A673 (cell line): ENCODE results near the gene SBK3. TPM values are rescaled to one million over a fixed set of nuclear protein-coding genes. Genes with fewer than 3 reads are reported as not detected.

Experiments
- BruUV-seq: library from RNA; stranded (reverse); fragments of 400-500 nt; replicated peaks from 2 replicates; lab custom pipeline; 2021; lab: Mats Ljungman, UMichigan
- CTCF ChIA-PET: fragments of 300-600 bp; sonication (Branson Sonifier 250); formaldehyde crosslinking; loops from one replicate; lab custom pipeline; 2022; ENCODE audit warnings: antibody characterized with exemption; lab: Charles Lee
- POLR2A ChIA-PET: fragments of 300-600 bp; sonication (Branson Sonifier 250); formaldehyde crosslinking; loops from one replicate; lab custom pipeline; 2022; ENCODE audit warnings: antibody characterized with exemption; ENCODE audit not compliant: low non-redundant PET; lab: Charles Lee
- DNase-seq: peaks from one replicate; pipeline ENCODE4 v3.0.0-alpha.2; 2015; ENCODE audit warnings: low spot score
- H3K27ac ChIP-seq: fragments of 200-600 bp; sonication (generic); 2 replicates; pipeline ENCODE4 v1.5.1; 2016; ENCODE audit warnings: mixed run types, low read depth, mild to moderate bottlenecking, mixed read lengths, antibody characterized with exemption, low read length; ENCODE audit not compliant: poor library complexity, severe bottlenecking
- H3K27me3 ChIP-seq: fragments of 200-600 bp; sonication (generic); replicated peaks from 2 replicates; pipeline ENCODE4 v1.6.1; 2017; ENCODE audit warnings: mixed run types, low read depth, mild to moderate bottlenecking, mixed read lengths, antibody characterized with exemption, low read length; ENCODE audit not compliant: insufficient read depth, poor library complexity
- H3K36me3 ChIP-seq: fragments of 200-600 bp; sonication (generic); 2 replicates; pipeline ENCODE4 v1.6.1; 2016; ENCODE audit warnings: mixed run types, mild to moderate bottlenecking, mixed read lengths, antibody characterized with exemption, low read length; ENCODE audit not compliant: insufficient read depth, poor library complexity, severe bottlenecking
- H3K4me1 ChIP-seq: fragments of 200-600 bp; sonication (generic); 2 replicates; pipeline ENCODE4 v1.6.1; 2017; ENCODE audit warnings: mixed run types, mild to moderate bottlenecking, mixed read lengths, antibody characterized with exemption, low read length; ENCODE audit not compliant: insufficient read depth, poor library complexity, severe bottlenecking
- H3K4me3 ChIP-seq: fragments of 200-600 bp; sonication (generic); 2 replicates; pipeline ENCODE4 v1.5.1; 2016; ENCODE audit warnings: low read depth, mixed run types, mild to moderate bottlenecking, mixed read lengths, low read length; ENCODE audit not compliant: poor library complexity, severe bottlenecking
- H3K9me3 ChIP-seq: fragments of 200-600 bp; sonication (generic); 2 replicates; pipeline ENCODE4 v1.6.1; 2016; ENCODE audit warnings: mixed run types, low read depth, mild to moderate bottlenecking, mixed read lengths, antibody characterized with exemption, low read length; ENCODE audit not compliant: poor library complexity, severe bottlenecking
- EZH2 ChIP-seq: fragments of 200-600 bp; sonication (generic); IDR thresholded peaks from 2 replicates; pipeline ENCODE4 v1.6.1; 2017; ENCODE audit warnings: borderline replicate concordance, low read depth, mild to moderate bottlenecking, mixed read lengths, antibody characterized with exemption, low read length; ENCODE audit not compliant: poor library complexity, severe bottlenecking
- intact Hi-C: fragments of 100-400 bp; cut with micrococcal nuclease; formaldehyde crosslinking; loops from one replicate; pipeline ENCODE4 v1.10.0; 2022; ENCODE audit not compliant: unreplicated experiment
- total RNA-seq: library from RNA; stranded (reverse); gene quantifications from 2 replicates; pipeline ENCODE4 v1.2.3, GENCODE V29; 2021
- TF ChIP-seq, protein P1 (sequence below): fragments of 300-800, 200-600 bp; sonication (generic); conservative IDR thresholded peaks from 2 replicates; pipeline ENCODE4 v1.5.1; 2017; ENCODE audit warnings: low read depth, mild to moderate bottlenecking, antibody characterized with exemption, low read length, moderate library complexity, mixed read lengths

SBK3 gene
- total RNA-seq, 1 experiment from 2014 or later, result not detected

GRCh38 chr19:55546011-55546410 lies 668 bp upstream of the SBK3 start:
- no peak overlapping the region for H3K4me3 ChIP-seq
- H3K36me3 ChIP-seq, result no peaks in the 10 kb centered on the region
- no peaks in the 10 kb centered on the region for H3K4me1 ChIP-seq
- H3K27ac ChIP-seq, result no peak overlapping the region
- DNase-seq, result no peak
- no peaks in the 10 kb centered on the region for H3K27me3 ChIP-seq
- ChIA-PET POLR2A (no interaction called here), CTCF (interaction anchor here (0.7 kb wide), 1 partner anchor 432 kb away, joined by 3 read pairs; no protein-coding TSS in a partner anchor)
- BruUV-seq, result no TSS peak
- intact Hi-C loops, result no loop called here
- no peaks in the 10 kb centered on the region for H3K9me3 ChIP-seq
- no peak for TF ChIP-seq EZH2
- TF ChIP-seq, protein P1, sequence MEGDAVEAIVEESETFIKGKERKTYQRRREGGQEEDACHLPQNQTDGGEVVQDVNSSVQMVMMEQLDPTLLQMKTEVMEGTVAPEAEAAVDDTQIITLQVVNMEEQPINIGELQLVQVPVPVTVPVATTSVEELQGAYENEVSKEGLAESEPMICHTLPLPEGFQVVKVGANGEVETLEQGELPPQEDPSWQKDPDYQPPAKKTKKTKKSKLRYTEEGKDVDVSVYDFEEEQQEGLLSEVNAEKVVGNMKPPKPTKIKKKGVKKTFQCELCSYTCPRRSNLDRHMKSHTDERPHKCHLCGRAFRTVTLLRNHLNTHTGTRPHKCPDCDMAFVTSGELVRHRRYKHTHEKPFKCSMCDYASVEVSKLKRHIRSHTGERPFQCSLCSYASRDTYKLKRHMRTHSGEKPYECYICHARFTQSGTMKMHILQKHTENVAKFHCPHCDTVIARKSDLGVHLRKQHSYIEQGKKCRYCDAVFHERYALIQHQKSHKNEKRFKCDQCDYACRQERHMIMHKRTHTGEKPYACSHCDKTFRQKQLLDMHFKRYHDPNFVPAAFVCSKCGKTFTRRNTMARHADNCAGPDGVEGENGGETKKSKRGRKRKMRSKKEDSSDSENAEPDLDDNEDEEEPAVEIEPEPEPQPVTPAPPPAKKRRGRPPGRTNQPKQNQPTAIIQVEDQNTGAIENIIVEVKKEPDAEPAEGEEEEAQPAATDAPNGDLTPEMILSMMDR, result no peak

DNA sequence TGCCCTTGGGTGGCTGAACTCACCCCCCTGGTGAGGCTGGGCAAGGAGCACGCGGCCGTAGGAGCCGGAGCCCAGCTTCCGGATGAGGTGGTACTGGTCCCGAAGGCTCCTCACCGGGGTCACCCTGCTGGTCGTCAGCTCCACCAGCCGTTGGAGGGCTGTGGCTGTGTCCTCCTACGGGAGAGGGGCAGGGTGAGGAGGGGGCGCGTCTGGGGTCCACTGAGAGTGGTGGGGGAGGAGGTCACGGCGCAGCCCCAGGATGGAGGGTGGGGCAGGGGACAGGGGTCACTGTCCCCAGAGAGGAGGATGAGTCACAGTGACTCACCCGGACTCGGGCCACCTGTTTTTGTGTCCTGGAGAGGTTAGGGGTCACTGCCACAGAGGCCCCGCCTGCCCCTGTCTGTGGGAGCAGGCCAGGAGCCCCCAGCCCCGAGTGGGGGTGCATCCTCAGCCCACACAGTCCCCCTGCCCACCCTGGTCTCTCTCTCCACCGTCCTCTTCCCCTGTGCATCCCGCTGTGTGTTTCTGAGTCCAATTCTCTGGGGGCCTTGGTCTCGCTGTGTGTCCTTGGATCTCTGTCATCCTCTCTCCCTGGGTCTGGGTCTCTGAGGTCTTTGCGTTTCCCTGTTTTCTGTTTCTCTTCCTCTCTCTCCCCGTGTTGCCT lies 435 bp downstream of the SBK3 start:
- H3K27me3 ChIP-seq, result no peaks in the 10 kb centered on the region
- ChIA-PET CTCF (no interaction called here), POLR2A (no interaction called here)
- DNase-seq, result no peak
- intact Hi-C loops, result no loop called here
- no peaks in the 10 kb centered on the region for H3K36me3 ChIP-seq
- no peaks in the 10 kb centered on the region for H3K4me1 ChIP-seq
- TF ChIP-seq EZH2, result no peak
- TF ChIP-seq, protein P1, result no peak
- no TSS peak for BruUV-seq
- no peak overlapping the region for H3K4me3 ChIP-seq
- H3K9me3 ChIP-seq, result no peaks in the 10 kb centered on the region
- H3K27ac ChIP-seq, result no peak overlapping the region

GRCh38 chr19:55544014-55544413 lies 1.3 kb downstream of the SBK3 start:
- Histone ChIP-seq H3K27me3 (no peaks in the 10 kb centered on the region), H3K27ac (no peak overlapping the region), H3K9me3 (no peaks in the 10 kb centered on the region), H3K4me3 (no peak overlapping the region), H3K4me1 (no peaks in the 10 kb centered on the region), H3K36me3 (no peaks in the 10 kb centered on the region)
- no peak for TF ChIP-seq EZH2
- TF ChIP-seq, protein P1, result no peak
- ChIA-PET POLR2A (no interaction called here), CTCF (no interaction called here)
- no peak for DNase-seq
- BruUV-seq, result no TSS peak
- intact Hi-C loops, result no loop called here
